K562 (cell line): ENCODE data around the gene ECM2. TPM values are rescaled to one million over a fixed set of nuclear protein-coding genes. Genes with fewer than 3 reads are reported as not detected.
A peak's percentile ranks its signal among the peaks of the same experiment; 100 is the strongest.

Experiments
- ATAC-seq: fragments of 200-7000 bp; cut with Tn5 transposase; 3 replicates; pipeline ENCODE4 v1.9.1; 2020; ENCODE audit warnings: moderate library complexity
- BruUV-seq: library from RNA; stranded (reverse); fragments of 400-500 nt; replicated peaks from 2 replicates; lab custom pipeline; 2021; lab: Mats Ljungman, UMichigan
- CTCF ChIA-PET: fragments of 300-600 bp; formaldehyde crosslinking; extraction: SDS; loops from one replicate; lab custom pipeline; 2021; ENCODE audit warnings: low intra/inter-chr PET ratio; lab: Yijun Ruan, JAX
- POLR2A ChIA-PET: fragments of 300-600, 350-650 bp; sonication (Branson Sonifier 250); formaldehyde crosslinking; extraction: SDS; loops from one replicate; lab custom pipeline; 2021; ENCODE audit warnings: antibody characterized with exemption, inconsistent platforms; lab: Yijun Ruan, JAX
- DNase-seq, 4 experiments: peaks; one replicate each; pipeline versions ENCODE4 v3.0.0 to v3.0.0-alpha.2; 2011 to 2018; ENCODE audit warnings: low spot score in 3 of 4, mixed read lengths in 3 of 4; ENCODE audit errors: extremely low read depth in 1 of 4
- FAIRE-seq: peaks from 2 replicates; lab custom pipeline; 2011; peaks lifted over from hg19 to GRCh38; lab: Jason Lieb, UNC
- H2AFZ ChIP-seq: 2 replicates; pipeline ENCODE4 v1.6.0; 2011; ENCODE audit warnings: low read depth, low read length, control low read depth, inconsistent platforms
- H3K27ac ChIP-seq: fragments of 200-600 bp; 3 replicates; pipeline ENCODE4 v1.8.0; 2011; ENCODE audit warnings: low read depth, mild to moderate bottlenecking, control low read depth, inconsistent platforms, low read length, moderate library complexity, mixed read lengths; ENCODE audit errors: extremely low read depth
- H3K27me3 ChIP-seq, 2 experiments: fragments of 300-600 bp in 1 of 2; 2 replicates in 1 of 2; 3 replicates in 1 of 2; pipeline versions ENCODE4 v1.6.0 to v1.8.0; 2011; ENCODE audit warnings: inconsistent platforms in 2 of 2, low read length in 2 of 2, mild to moderate bottlenecking in 1 of 2, mixed read lengths in 1 of 2, moderate library complexity in 1 of 2; ENCODE audit not compliant: control insufficient read depth in 2 of 2, insufficient read depth in 2 of 2
- H3K36me3 ChIP-seq: fragments of 300-600 bp; 3 replicates; pipeline ENCODE4 v1.8.0; 2011; ENCODE audit warnings: mild to moderate bottlenecking, low read length, inconsistent platforms; ENCODE audit not compliant: control insufficient read depth, insufficient read depth
- H3K4me1 ChIP-seq, 2 experiments: fragments of 200-600 bp in 1 of 2; replicated peaks in 1 of 2; 2 replicates in 1 of 2; 3 replicates in 1 of 2; pipeline versions ENCODE4 v1.5.1 to v1.8.0; 2011; ENCODE audit warnings: inconsistent platforms in 2 of 2, low read length in 2 of 2, mild to moderate bottlenecking in 1 of 2, mixed read lengths in 1 of 2, moderate library complexity in 1 of 2; ENCODE audit not compliant: control insufficient read depth in 2 of 2, insufficient read depth in 2 of 2
- H3K4me2 ChIP-seq: 2 replicates; pipeline ENCODE4 v1.6.1; 2011; ENCODE audit warnings: low read length, control low read depth, inconsistent platforms, mixed read lengths; ENCODE audit not compliant: insufficient read depth
- H3K4me3 ChIP-seq: fragments of 200-600 bp; sonication (generic), shearing (Covaris generic); 2 replicates; pipeline ENCODE4 v1.5.1; 2016; ENCODE audit warnings: control low read depth, inconsistent platforms
- H3K79me2 ChIP-seq: fragments of 200-600 bp; 3 replicates; pipeline ENCODE4 v1.8.0; 2011; ENCODE audit warnings: low read length, inconsistent platforms; ENCODE audit not compliant: control insufficient read depth, insufficient read depth
- H3K9ac ChIP-seq, 2 experiments: 2 replicates each; pipeline versions ENCODE4 v1.6.0 to v1.6.1; 2011; ENCODE audit warnings: low read depth in 2 of 2, low read length in 2 of 2, control low read depth in 1 of 2, inconsistent platforms in 1 of 2, mild to moderate bottlenecking in 1 of 2, mixed read lengths in 1 of 2; ENCODE audit not compliant: insufficient read depth in 1 of 2
- H3K9me1 ChIP-seq: one replicate; pipeline ENCODE4 v1.6.0; 2011; ENCODE audit warnings: inconsistent platforms, mild to moderate bottlenecking, low read length, moderate library complexity; ENCODE audit not compliant: control insufficient read depth, insufficient read depth
- H3K9me3 ChIP-seq: replicated peaks from 2 replicates; pipeline ENCODE4 v1.5.1; 2011; ENCODE audit warnings: low read depth, low read length, inconsistent platforms; ENCODE audit not compliant: control insufficient read depth, insufficient read depth
- H4K20me1 ChIP-seq: replicated peaks from 2 replicates; pipeline ENCODE4 v1.6.1; 2011; ENCODE audit warnings: low read length, inconsistent platforms, mixed read lengths; ENCODE audit not compliant: control insufficient read depth, insufficient read depth
- BRD4 ChIP-seq: fragments of 200-600 bp; sonication (generic); IDR thresholded peaks from 2 replicates; pipeline ENCODE4 v1.6.1; 2017; ENCODE audit warnings: inconsistent platforms
- CBX3 ChIP-seq, 2 experiments: IDR thresholded peaks; 1 replicate in 1 of 2; 2 replicates in 1 of 2; pipeline ENCODE4 v1.6.1; 2012; ENCODE audit warnings: inconsistent platforms in 2 of 2, low read length in 2 of 2, borderline replicate concordance in 1 of 2, control low read depth in 1 of 2
- ETV6 ChIP-seq, 3 experiments: fragments of 150-350 bp in 1 of 3; sonication (generic) in 1 of 3; formaldehyde crosslinking in 1 of 3; IDR thresholded peaks; 2 replicates each; pipeline versions ENCODE4 v1.6.1 to v1.8.0; 2014 to 2022; ENCODE audit warnings: borderline replicate concordance in 2 of 3, low read depth in 2 of 3, antibody characterized with exemption in 1 of 3, low read length in 1 of 3, mild to moderate bottlenecking in 1 of 3, missing genetic modification reagents in 1 of 3
- FOXJ2 ChIP-seq: fragments of 200-800 bp; sonication (Bioruptor generic); IDR thresholded peaks from 2 replicates; pipeline ENCODE4 v1.6.1; 2016; ENCODE audit warnings: missing genetic modification characterization, missing compliant biosample characterization
- HIVEP1 ChIP-seq: fragments of 250-450 bp; sonication (Bioruptor Pico); IDR thresholded peaks from 2 replicates; pipeline ENCODE4 v1.4.0; 2020; ENCODE audit warnings: mild to moderate bottlenecking
- JUNB ChIP-seq: fragments of 450-650 bp; formaldehyde crosslinking; conservative IDR thresholded peaks from 2 replicates; pipeline ENCODE4 v1.4.0; 2020; ENCODE audit warnings: mild to moderate bottlenecking
- JUND ChIP-seq, 2 experiments: IDR thresholded peaks; 2 replicates in 1 of 2; 3 replicates in 1 of 2; pipeline ENCODE4 v1.6.1; 2011; ENCODE audit warnings: borderline replicate concordance in 2 of 2, low read depth in 2 of 2, low read length in 2 of 2, improper control_type of control experiment in 1 of 2, missing biosample characterization in 1 of 2, missing genetic modification characterization in 1 of 2, missing genetic modification reagents in 1 of 2
- KAT2B ChIP-seq: IDR thresholded peaks from one replicate; pipeline ENCODE4 v1.6.1; 2012; ENCODE audit warnings: low read depth, mild to moderate bottlenecking, control low read depth, inconsistent platforms, low read length, moderate library complexity
- KDM2B ChIP-seq: fragments of 250-450 bp; sonication (Bioruptor Pico); IDR thresholded peaks from 2 replicates; pipeline ENCODE4 v1.8.0; 2021; ENCODE audit warnings: mild to moderate bottlenecking, moderate library complexity
- KLF10 ChIP-seq: fragments of 250-450 bp; sonication (Bioruptor Pico); IDR thresholded peaks from 2 replicates; pipeline ENCODE4 v1.6.1; 2021; ENCODE audit warnings: matching md5 sums
- MEIS2 ChIP-seq: fragments of 450-650 bp; IDR thresholded peaks from 2 replicates; pipeline ENCODE4 v1.6.1; 2014; ENCODE audit warnings: mild to moderate bottlenecking; ENCODE audit not compliant: partially characterized antibody
- PHF20 ChIP-seq: fragments of 450-650 bp; IDR thresholded peaks from 2 replicates; pipeline ENCODE4 v1.6.1; 2018; ENCODE audit not compliant: partially characterized antibody
- RFX5 ChIP-seq: IDR thresholded peaks from 2 replicates; pipeline ENCODE4 v1.6.1; 2011; ENCODE audit warnings: low read depth, mild to moderate bottlenecking, improper control_type of control experiment, low read length
- TGIF2 ChIP-seq: sonication (generic); formaldehyde crosslinking; IDR thresholded peaks from 2 replicates; pipeline ENCODE4 v1.8.1; 2022; ENCODE audit warnings: mild to moderate bottlenecking, missing genetic modification reagents, moderate library complexity
- THRAP3 ChIP-seq: fragments of 450-650 bp; IDR thresholded peaks from 2 replicates; pipeline ENCODE4 v1.6.1; 2016; ENCODE audit warnings: mild to moderate bottlenecking, inconsistent platforms, borderline replicate concordance
- USF1 ChIP-seq: sonication (generic); formaldehyde crosslinking; IDR thresholded peaks from 2 replicates; pipeline ENCODE4 v1.9.0; 2022; ENCODE audit warnings: mild to moderate bottlenecking, missing genetic modification reagents
- ZBTB11 ChIP-seq, 3 experiments: fragments of 200-800 bp in 1 of 3; fragments of 250-450 bp in 1 of 3; fragments of 450-650 bp in 1 of 3; sonication (Bioruptor Pico) in 1 of 3; sonication (Bioruptor generic) in 1 of 3; formaldehyde crosslinking in 1 of 3; IDR thresholded peaks; 2 replicates each; pipeline versions ENCODE4 v1.6.1 to v1.8.0; 2016 to 2022; ENCODE audit warnings: mild to moderate bottlenecking in 2 of 3, missing genetic modification characterization in 2 of 3, missing compliant biosample characterization in 1 of 3, moderate library complexity in 1 of 3
- ZNF668 ChIP-seq: fragments of 250-450 bp; sonication (Bioruptor Pico); IDR thresholded peaks from 2 replicates; pipeline ENCODE4 v1.8.0; 2022; ENCODE audit warnings: mild to moderate bottlenecking, inconsistent platforms
- ZNF75A ChIP-seq: fragments of 450-650 bp; formaldehyde crosslinking; IDR thresholded peaks from 2 replicates; pipeline ENCODE4 v1.4.0; 2020; ENCODE audit warnings: mild to moderate bottlenecking
- WGBS: fragments of 100-300 bp; shearing (Covaris generic); methylation state at CpG from one replicate; pipeline ENCODE4 v1.1.6; 2016; ENCODE audit warnings: low coverage, mixed read lengths; ENCODE audit not compliant: insufficient coverage; ENCODE audit errors: missing lambda C conversion rate; 5-methylcytosine and 5-hydroxymethylcytosine counted together
- in situ Hi-C: fragments of 300-500 bp; cut with MboI; formaldehyde crosslinking; loops from 4 replicates; pipeline ENCODE4 v1.15.0; 2018; ENCODE audit warnings: inconsistent platforms, mixed read lengths
- intact Hi-C: fragments of 100-400 bp; cut with micrococcal nuclease; formaldehyde crosslinking; loops from 2 replicates; pipeline ENCODE4 v1.14.2; 2022
- polyA plus RNA-seq, 8 experiments: library from polyadenylated mRNA; depleted of rRNA in 4 of 8; stranded (reverse) in 5 of 8; unstranded in 3 of 8; fragments of >200 nt; fragmentation: Nextera tagmentation in 2 of 8; fragmentation: Illumina TruSeq in 1 of 8; extraction: Ambion mirVana in 2 of 8; extraction: Trizol in 1 of 8; gene quantifications; 2 replicates each; pipeline versions ENCODE4 v1.2.1 to v1.2.3, GENCODE V29; 2011 to 2014; ENCODE audit warnings: inconsistent platforms in 1 of 8, missing spikeins in 1 of 8
- total RNA-seq, 7 experiments: library from RNA; depleted of rRNA in 6 of 7; stranded (reverse); fragments of >200 nt in 6 of 7; fragmentation: Illumina TruSeq in 2 of 7; extraction: Trizol in 2 of 7; gene quantifications; 2 replicates each; pipeline versions ENCODE4 v1.2.1 to v1.2.3, GENCODE V29; 2011 to 2021; ENCODE audit warnings: low replicate concordance in 1 of 7

The ECM2 gene
- total and polyA plus RNA-seq, 9 of the 15 experiments (the other 6 are each of a cell fraction or from before 2014, with no cell fraction given), result 0.03 to 0.07 TPM; not detected in 7

GRCh38 chr9:92482329-92482728 lies 53.5 kb downstream of the ECM2 start, which contains the start of gene ASPN:
TSS of gene ASPN (minus strand) at chr9:92482506.
- BruUV-seq, result no TSS peak
- FAIRE-seq, result no peak
- TF ChIP-seq JUND (IDR thresholded peaks at IDR 0.05; ENCODE audit: borderline replicate concordance, low read depth, low read length) (no peak), JUND (tag; IDR thresholded peaks at IDR 0.05; ENCODE audit: borderline replicate concordance, low read depth, low read length) (no peak), PHF20 (no peak), HIVEP1 (CRISPR knock-in tag) (no peak), TGIF2 (CRISPR knock-in tag) (no peak), MEIS2 (no peak), JUNB (CRISPR knock-in tag) (no peak), RFX5 (no peak), KLF10 (CRISPR knock-in tag) (no peak), ZNF668 (CRISPR knock-in tag) (no peak), FOXJ2 (tag) (no peak), USF1 (no peak), ZNF75A (no peak), KAT2B (no peak), ETV6 (IDR thresholded peaks at IDR 0.05; ENCODE audit: borderline replicate concordance in 1 of 2, low read depth in 2 of 2, low read length in 1 of 2) (no peak), ETV6 (CRISPR knock-in tag; IDR thresholded peaks at IDR 0.05; ENCODE audit: borderline replicate concordance) (no peak), KDM2B (CRISPR knock-in tag) (no peak), BRD4 (no peak), THRAP3 (no peak), CBX3 (IDR thresholded peaks at IDR 0.05; ENCODE audit: borderline replicate concordance in 1 of 2, low read length in 2 of 2) (no peak), ZBTB11 (CRISPR knock-in tag; IDR thresholded peaks at IDR 0.05) (no peak)

More at GRCh38 chr9:92482329-92482728, 53.5 kb downstream of the ECM2 start, which contains the start of gene ASPN:
- POLR2A ChIA-PET, result interaction anchor here (0.8 to 1.0 kb wide), 2 partner anchors 9 to 53 kb away, joined by 3 read pairs; no protein-coding TSS in a partner anchor
- H3K4me3 ChIP-seq, result no peak within 1 kb of the TSS
- H3K36me3 ChIP-seq, result no peaks in the 10 kb centered on the region
- peaks cover 0 to 2% of the 10 kb centered on the region in 2 experiments; a peak in 2 of 5 replicates for H3K4me1 ChIP-seq
- peak within 1 kb of the TSS; percentile 32 for H2AFZ ChIP-seq
- in situ Hi-C loops (no loop called here), intact Hi-C loops (no loop called here)
- DNase-seq (no peak), ATAC-seq (no peak)
- no peak within 1 kb of the TSS for H3K9ac ChIP-seq
- H4K20me1 ChIP-seq, result no peaks in the 10 kb centered on the region
- H3K27ac ChIP-seq, result no peak within 1 kb of the TSS; the same call in 2 of the 3 replicates
- H3K4me2 ChIP-seq, result no peak within 1 kb of the TSS
- H3K9me1 ChIP-seq, result no peaks in the 10 kb centered on the region
- H3K27me3 ChIP-seq, result no peaks in the 10 kb centered on the region
- CTCF ChIA-PET, result no interaction called here
- H3K9me3 ChIP-seq, result no peaks in the 10 kb centered on the region
- H3K79me2 ChIP-seq, result no peaks in the 10 kb centered on the region
- WGBS, result 68% methylated on average over 3 of the region's 3 CpGs
